Liver (tissue), 9 donors: ENCODE results near the gene MRPS12. TPM values are rescaled to one million over a fixed set of nuclear protein-coding genes. Genes with fewer than 3 reads are reported as not detected.

Source experiments
- DNase-seq: peaks from one replicate; pipeline ENCODE4 v3.0.0-alpha.2; 2017; ENCODE audit warnings: low spot score
- H3K27ac ChIP-seq, 2 donors: one replicate each; pipeline ENCODE4 v1.7.0; 2013; ENCODE audit warnings: inconsistent platforms in 2 of 2, low read length in 2 of 2, control low read depth in 1 of 2, low read depth in 1 of 2, mild to moderate bottlenecking in 1 of 2
- H3K27me3 ChIP-seq, 4 donors: one replicate each; pipeline versions ENCODE4 v1.6.1 to v1.7.0; 2013; ENCODE audit warnings: low read length in 3 of 4, inconsistent platforms in 1 of 4, mild to moderate bottlenecking in 1 of 4, moderate library complexity in 1 of 4; ENCODE audit not compliant: control insufficient read depth in 4 of 4, insufficient read depth in 4 of 4
- H3K36me3 ChIP-seq, 4 donors: one replicate each; pipeline versions ENCODE4 v1.6.1 to v1.7.0; 2013; ENCODE audit warnings: low read length in 3 of 4, mild to moderate bottlenecking in 3 of 4, low read depth in 1 of 4, moderate library complexity in 1 of 4; ENCODE audit not compliant: control insufficient read depth in 4 of 4, insufficient read depth in 3 of 4
- H3K4me1 ChIP-seq, 4 donors: one replicate each; pipeline versions ENCODE4 v1.6.1 to v1.7.0; 2013; ENCODE audit warnings: low read length in 3 of 4, mild to moderate bottlenecking in 3 of 4, moderate library complexity in 1 of 4; ENCODE audit not compliant: control insufficient read depth in 4 of 4, insufficient read depth in 4 of 4
- H3K4me3 ChIP-seq, 3 donors: one replicate each; pipeline versions ENCODE4 v1.6.1 to v1.7.0; 2013; ENCODE audit warnings: low read length in 3 of 3, control low read depth in 1 of 3, low read depth in 1 of 3, mild to moderate bottlenecking in 1 of 3
- H3K9ac ChIP-seq, 2 donors: one replicate each; pipeline ENCODE4 v1.7.0; 2013; ENCODE audit warnings: low read length in 2 of 2, mild to moderate bottlenecking in 2 of 2, moderate library complexity in 2 of 2, control low read depth in 1 of 2, low read depth in 1 of 2
- H3K9me3 ChIP-seq, 4 donors: one replicate each; pipeline versions ENCODE4 v1.6.1 to v1.7.0; 2013; ENCODE audit warnings: low read length in 3 of 4; ENCODE audit not compliant: control insufficient read depth in 4 of 4
- ATF3 ChIP-seq: IDR thresholded peaks from 2 replicates; pipeline ENCODE4 v1.6.1; 2016; ENCODE audit warnings: antibody characterized with exemption
- CTCF ChIP-seq: fragments of 150-350 bp; IDR thresholded peaks from 2 replicates; pipeline ENCODE4 v1.5.1; 2017; ENCODE audit warnings: improper control_type of control experiment, low read depth, low read length; ENCODE audit not compliant: missing input control
- FOXA1 ChIP-seq: IDR thresholded peaks from 2 replicates; pipeline ENCODE4 v1.6.1; 2016; ENCODE audit warnings: antibody characterized with exemption
- GABPA ChIP-seq, 2 donors: IDR thresholded peaks in 1 of 2; conservative IDR thresholded peaks in 1 of 2; 2 replicates each; pipeline ENCODE4 v1.6.1; 2016; ENCODE audit warnings: antibody characterized with exemption in 2 of 2, mild to moderate bottlenecking in 1 of 2, moderate library complexity in 1 of 2
- HNF4A ChIP-seq, 2 donors: conservative IDR thresholded peaks; 2 replicates each; pipeline ENCODE4 v1.6.1; 2016; ENCODE audit warnings: antibody characterized with exemption in 2 of 2, mild to moderate bottlenecking in 2 of 2
- NR2F2 ChIP-seq: IDR thresholded peaks from 2 replicates; pipeline ENCODE4 v1.6.1; 2016; ENCODE audit warnings: antibody characterized with exemption
- RAD21 ChIP-seq, 2 donors: IDR thresholded peaks; 2 replicates each; pipeline ENCODE4 v1.6.1; 2016; ENCODE audit warnings: antibody characterized with exemption in 2 of 2, mild to moderate bottlenecking in 2 of 2
- REST ChIP-seq: IDR thresholded peaks from 2 replicates; pipeline ENCODE4 v1.6.1; 2016; ENCODE audit warnings: antibody characterized with exemption, mild to moderate bottlenecking
- RXRA ChIP-seq, 2 donors: IDR thresholded peaks; 2 replicates each; pipeline ENCODE4 v1.6.1; 2017 to 2018; ENCODE audit warnings: antibody characterized with exemption in 2 of 2, mild to moderate bottlenecking in 1 of 2
- SP1 ChIP-seq: IDR thresholded peaks from 2 replicates; pipeline ENCODE4 v1.6.1; 2018; ENCODE audit warnings: antibody characterized with exemption, mild to moderate bottlenecking
- TAF1 ChIP-seq: conservative IDR thresholded peaks from 2 replicates; pipeline ENCODE4 v1.6.1; 2016; ENCODE audit warnings: antibody characterized with exemption, mild to moderate bottlenecking
- ZBTB33 ChIP-seq: IDR thresholded peaks from 2 replicates; pipeline ENCODE4 v1.6.1; 2016; ENCODE audit warnings: antibody characterized with exemption
- WGBS: extraction: QIAGEN DNeasy Blood & Tissue Kit; methylation state at CpG from one replicate; pipeline ENCODE4 v1.1.7; 2013; 5-methylcytosine and 5-hydroxymethylcytosine counted together
- polyA plus RNA-seq, 2 donors: library from polyadenylated mRNA; stranded (reverse) in 1 of 2; unstranded in 1 of 2; fragments of 200-250 nt in 1 of 2; fragments of >200 nt in 1 of 2; fragmentation: Nextera tagmentation in 1 of 2; extraction: Ambion mirVana in 1 of 2; gene quantifications; one replicate each; pipeline versions ENCODE4 v1.2.1 to v1.2.3, GENCODE V29; 2013 to 2015
- total RNA-seq, 2 donors: library from RNA; depleted of rRNA; stranded (reverse); fragments of >200 nt; gene quantifications; one replicate each; pipeline ENCODE4 v1.2.3, GENCODE V29; 2014
- TF ChIP-seq, protein P1 (sequence below): IDR thresholded peaks from 2 replicates; pipeline ENCODE4 v1.6.1; 2016; ENCODE audit warnings: antibody characterized with exemption
- donor health status: healthy.
- donor health status: healthy.
- donor health status: healthy.
- donor health status: healthy.
- donor health status: healthy.

The MRPS12 gene
- total and polyA plus RNA-seq, 4 donors: 19.0 to 62.0 (median 39.9) TPM

GRCh38 chr19:38898788-38899446, 31.8 kb upstream of the MRPS12 start:
- DNase-seq: no peak
- peaks cover 4 to 33% (median 15%) of the 10 kb centered on the region in 4 donors for H3K4me1 ChIP-seq

GRCh38 chr19:38899447-38900201, 31.1 kb upstream of the MRPS12 start, which contains the start of the genes NFKBIB and SIRT2:
NFKBIB (plus strand) TSS chr19:38899969; CDS start chr19:38900033, 64 bp downstream.
SIRT2 (minus strand) TSS chr19:38899618; CDS start chr19:38899521, 97 bp downstream.
- H3K27me3 ChIP-seq: no peaks in the 10 kb centered on the region
- under 1% methylated on average over 64 of the region's 64 CpGs for WGBS
- peak within 1 kb of the TSS; percentile 93 to 95 for H3K27ac ChIP-seq
- H3K9ac ChIP-seq: peak within 1 kb of the TSS; percentile 83 to 91
- peaks cover 4 to 38% (median 17%) of the 10 kb centered on the region in 4 donors for H3K4me1 ChIP-seq
- no peaks in the 10 kb centered on the region for H3K9me3 ChIP-seq
- DNase-seq: peak; percentile 97
- no peaks in the 10 kb centered on the region for H3K36me3 ChIP-seq
- peak within 1 kb of the TSS; percentile 81 to 88 (median 86) for H3K4me3 ChIP-seq
- TF ChIP-seq FOXA1 (peak; percentile 73), RAD21 (IDR thresholded peaks at IDR 0.05) (peak; percentile 55 to 58), CTCF (no peak), GABPA (IDR thresholded peaks at IDR 0.05 in 1 of 2, conservative IDR thresholded peaks at IDR 0.05 in 1 of 2) (peak; percentile 41 to 87), ZBTB33 (peak; percentile 95), RXRA (IDR thresholded peaks at IDR 0.05) (peak; percentile 58 to 60), SP1 (peak; percentile 98), TAF1 (peak; percentile 86), ATF3 (peak; percentile 39), HNF4A (conservative IDR thresholded peaks at IDR 0.05) (peak; percentile 45 to 48), REST (peak; percentile 83), NR2F2 (no peak)
- TF ChIP-seq, protein P1, sequence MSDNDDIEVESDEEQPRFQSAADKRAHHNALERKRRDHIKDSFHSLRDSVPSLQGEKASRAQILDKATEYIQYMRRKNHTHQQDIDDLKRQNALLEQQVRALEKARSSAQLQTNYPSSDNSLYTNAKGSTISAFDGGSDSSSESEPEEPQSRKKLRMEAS: peak; percentile 89

More at GRCh38 chr19:38898788-38899446, 31.8 kb upstream of the MRPS12 start:
- H3K9me3 ChIP-seq: no peaks in the 10 kb centered on the region
- 10% methylated on average over 25 of the region's 25 CpGs for WGBS
- H3K27ac ChIP-seq: peak overlapping the region; percentile 79 to 83
- peak overlapping the region; percentile 77 to 91 for H3K9ac ChIP-seq
- no peaks in the 10 kb centered on the region for H3K36me3 ChIP-seq
- no peaks in the 10 kb centered on the region for H3K27me3 ChIP-seq
- TF ChIP-seq REST: no peak
- H3K4me3 ChIP-seq: peak overlapping the region; percentile 67 to 88 (median 86)
